HL-60 (cell line): ENCODE measurements around the gene NUTM1.
"Not testable (repeated sequence)": the region's sequence is repeated elsewhere in the genome, so short reads cannot be mapped to it uniquely, and the experiment has no call there.

Source experiments
- CTCF ChIP-seq: IDR thresholded peaks from one replicate; pipeline ENCODE4 v1.5.1; 2011; ENCODE audit warnings: low read length, control low read depth, inconsistent platforms; ENCODE audit not compliant: insufficient read depth
- POLR2AphosphoS5 ChIP-seq: IDR thresholded peaks from 2 replicates; pipeline ENCODE4 v1.6.1; 2012; ENCODE audit warnings: low read depth

- not testable (repeated sequence) for TF ChIP-seq POLR2AphosphoS5, CTCF
Observed at GRCh38 chr15:34352996-34353395, 9.9 kb downstream of the NUTM1 start.
